SK-N-DZ (cell line): ENCODE measurements around the gene HOXA4.

ENCODE experiments used
- DNase-seq: peaks from one replicate; pipeline ENCODE4 v3.0.0-alpha.2; 2015; ENCODE audit warnings: low spot score

Gene HOXA4

GRCh38 chr7:27117887-27118491 lies 12.6 kb downstream of the HOXA4 start:
- DNase-seq: no peak

DNA sequence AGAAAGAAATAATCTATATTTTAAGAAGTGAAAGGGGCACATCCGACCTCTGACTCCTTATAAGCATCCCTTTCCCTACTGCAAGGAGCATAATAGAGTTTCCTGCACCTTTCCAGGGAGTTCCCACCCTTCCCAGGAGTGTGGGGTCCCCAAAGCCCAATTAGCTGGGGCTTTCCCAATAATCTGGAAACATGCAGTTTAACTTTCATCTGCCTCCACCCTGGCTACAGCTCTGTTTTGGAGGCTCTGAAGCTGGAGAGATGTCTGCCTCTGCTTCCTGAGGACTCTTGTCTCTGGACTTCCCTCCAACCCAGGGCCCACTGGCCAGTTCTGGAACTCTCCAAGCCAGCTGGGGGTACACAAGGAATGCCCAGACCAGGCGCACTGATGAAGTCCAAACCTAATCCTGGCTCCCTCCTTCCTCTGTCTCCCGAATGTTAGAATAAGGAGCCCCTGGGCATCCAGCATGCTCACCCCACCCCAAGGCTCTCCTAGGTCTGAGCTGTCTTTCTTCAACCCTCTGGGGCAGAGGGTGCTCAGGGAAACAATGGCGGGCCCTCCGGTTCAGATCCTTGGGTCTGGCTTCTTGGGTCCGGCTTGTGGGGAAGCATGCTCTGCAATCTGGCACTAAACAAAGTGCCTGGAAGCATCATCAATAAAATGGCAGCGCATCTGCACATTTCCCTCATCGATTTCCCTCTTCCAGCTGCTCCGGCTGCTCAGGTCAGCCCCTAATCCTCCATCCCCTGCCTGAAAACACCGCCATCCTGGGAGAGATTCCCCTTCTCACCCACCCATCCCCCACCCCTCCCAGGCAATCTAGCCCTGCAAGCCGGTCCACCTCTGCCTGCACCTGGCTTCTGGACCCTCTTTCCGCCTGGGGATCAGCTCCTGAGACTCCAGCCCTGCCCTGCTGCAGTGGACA lies 13.3 kb downstream of the HOXA4 start:
- no peak for DNase-seq

DNA sequence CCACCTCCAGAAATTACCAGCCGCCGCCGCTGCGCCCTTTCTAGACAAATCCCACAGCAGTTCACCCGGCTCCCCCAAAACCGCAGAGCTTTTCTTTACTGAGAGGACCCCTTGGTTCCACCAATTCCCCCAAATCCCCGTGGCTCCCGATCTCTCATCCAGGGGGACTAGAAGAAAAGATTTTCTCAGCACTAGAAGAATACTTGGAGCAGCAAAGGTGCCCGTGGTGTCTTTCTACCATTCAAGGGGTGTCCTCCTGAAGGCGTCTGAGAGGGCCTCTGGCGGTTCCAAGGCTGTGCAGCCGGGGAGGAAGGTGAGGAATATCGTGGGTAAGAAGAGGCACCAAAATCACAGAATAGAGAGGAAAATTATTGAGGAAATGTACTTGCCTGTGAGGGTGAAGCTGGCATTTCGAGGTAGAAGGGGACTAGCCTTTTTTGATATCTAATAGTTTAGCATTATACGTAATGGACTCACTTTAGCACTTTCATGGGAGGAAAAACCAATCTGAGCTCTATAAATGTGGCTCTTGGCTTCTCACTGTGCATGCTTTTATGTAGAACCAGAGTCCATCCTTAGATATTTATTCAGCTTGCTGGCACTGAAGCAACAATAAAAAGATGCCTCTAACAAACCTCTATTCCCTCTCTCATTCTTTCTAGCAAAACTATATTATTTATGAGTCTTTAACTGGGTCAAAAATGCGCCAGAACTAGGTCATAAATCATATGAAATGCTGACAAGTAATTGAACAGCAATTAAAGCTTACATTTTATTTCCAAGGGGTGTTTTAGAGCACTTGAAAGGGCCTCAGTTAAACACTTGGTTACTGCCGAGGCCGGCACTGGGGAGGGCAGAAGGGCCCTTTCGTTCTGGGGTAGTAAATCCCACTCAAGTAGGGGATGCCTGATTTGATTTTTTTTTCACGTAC lies 14.3 kb downstream of the HOXA4 start:
- DNase-seq: no peak

GRCh38 chr7:27115221-27116026 lies 15.1 kb downstream of the HOXA4 start:
- DNase-seq: no peak

DNA sequence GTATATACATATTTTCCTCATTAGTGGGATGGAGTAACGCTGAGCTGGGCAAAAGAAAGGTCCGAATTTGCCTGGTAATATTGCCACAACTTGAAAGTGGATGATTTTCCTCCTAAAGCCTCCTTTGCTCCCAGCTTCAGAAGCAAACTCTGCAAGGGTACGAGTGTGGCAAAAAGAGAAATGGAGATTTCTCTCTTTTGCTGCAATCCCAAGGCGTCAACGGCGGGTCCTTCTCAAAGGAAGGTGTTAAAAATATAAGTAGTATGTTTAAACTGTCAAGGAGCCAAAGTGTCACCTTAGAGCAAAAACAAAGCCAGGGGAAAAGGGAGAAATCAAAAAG lies 15.7 kb downstream of the HOXA4 start:
- no peak for DNase-seq

- DNase-seq: no peak
Measured at GRCh38 chr7:27113991-27114769, 16.4 kb downstream of the HOXA4 start.

GRCh38 chr7:27112955-27113949 lies 17.3 kb downstream of the HOXA4 start:
- peak; percentile 18 for DNase-seq

- no peak for DNase-seq
Measured at GRCh38 chr7:27112361-27112760, 18.2 kb downstream of the HOXA4 start.

DNA sequence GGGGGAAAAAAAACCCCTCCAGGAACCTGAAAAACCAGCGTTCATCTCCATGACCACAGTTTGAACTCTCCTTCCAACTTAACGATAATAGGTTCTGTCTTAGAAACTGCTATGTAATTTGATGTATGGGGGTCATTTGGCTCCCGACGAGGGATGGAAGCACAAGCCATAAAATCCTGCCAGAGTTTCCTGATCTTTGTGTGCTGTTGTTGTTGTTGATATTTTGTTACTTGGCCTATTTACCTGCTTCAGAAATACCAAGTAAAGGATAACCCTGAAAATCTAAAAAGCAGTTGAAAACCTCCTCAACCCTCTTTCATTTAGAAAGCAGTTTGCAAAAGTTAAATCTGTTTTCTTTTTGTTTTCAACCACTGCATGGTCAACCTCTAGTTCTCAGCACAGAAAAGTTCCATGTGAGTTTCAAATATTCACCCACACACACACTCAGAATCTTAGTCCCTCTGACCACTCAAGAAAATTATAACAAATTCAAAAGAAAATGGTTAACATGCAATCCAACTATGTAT lies 18.7 kb downstream of the HOXA4 start:
- no peak for DNase-seq

DNA sequence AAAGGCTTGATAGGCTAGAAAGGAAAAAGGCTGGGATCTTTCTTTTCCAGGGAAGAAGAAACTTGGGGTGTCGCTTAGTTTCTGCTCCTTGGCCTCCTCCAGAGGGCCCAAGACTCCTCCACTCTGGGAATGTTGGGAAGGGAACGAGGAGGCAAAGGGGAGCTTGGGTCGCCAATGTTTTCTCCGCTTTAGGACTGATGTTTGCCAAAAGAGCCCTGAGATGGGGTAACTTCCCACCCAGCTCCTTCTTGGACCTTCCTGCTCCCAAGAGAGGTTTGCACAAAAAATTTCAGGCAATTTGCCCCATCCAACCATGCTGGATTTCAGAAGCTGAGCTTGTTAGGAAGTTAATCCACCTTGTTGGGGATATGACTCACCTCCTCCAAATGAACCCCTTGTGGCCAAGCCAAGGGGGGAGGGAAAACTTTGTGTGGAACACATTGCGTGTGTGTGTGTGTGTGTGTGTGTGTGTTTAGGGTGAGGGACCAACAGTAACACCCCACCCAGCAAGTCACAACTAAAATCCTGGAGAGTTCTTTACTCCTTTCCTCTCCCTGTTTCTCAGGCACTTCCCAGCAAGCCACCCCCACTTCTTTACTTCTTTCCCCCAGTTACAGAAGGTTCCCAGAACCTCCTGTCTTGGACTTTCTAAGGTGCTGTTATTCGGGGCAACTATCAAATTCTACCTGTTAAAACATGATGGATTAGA lies 19.4 kb downstream of the HOXA4 start:
- no peak for DNase-seq

DNA sequence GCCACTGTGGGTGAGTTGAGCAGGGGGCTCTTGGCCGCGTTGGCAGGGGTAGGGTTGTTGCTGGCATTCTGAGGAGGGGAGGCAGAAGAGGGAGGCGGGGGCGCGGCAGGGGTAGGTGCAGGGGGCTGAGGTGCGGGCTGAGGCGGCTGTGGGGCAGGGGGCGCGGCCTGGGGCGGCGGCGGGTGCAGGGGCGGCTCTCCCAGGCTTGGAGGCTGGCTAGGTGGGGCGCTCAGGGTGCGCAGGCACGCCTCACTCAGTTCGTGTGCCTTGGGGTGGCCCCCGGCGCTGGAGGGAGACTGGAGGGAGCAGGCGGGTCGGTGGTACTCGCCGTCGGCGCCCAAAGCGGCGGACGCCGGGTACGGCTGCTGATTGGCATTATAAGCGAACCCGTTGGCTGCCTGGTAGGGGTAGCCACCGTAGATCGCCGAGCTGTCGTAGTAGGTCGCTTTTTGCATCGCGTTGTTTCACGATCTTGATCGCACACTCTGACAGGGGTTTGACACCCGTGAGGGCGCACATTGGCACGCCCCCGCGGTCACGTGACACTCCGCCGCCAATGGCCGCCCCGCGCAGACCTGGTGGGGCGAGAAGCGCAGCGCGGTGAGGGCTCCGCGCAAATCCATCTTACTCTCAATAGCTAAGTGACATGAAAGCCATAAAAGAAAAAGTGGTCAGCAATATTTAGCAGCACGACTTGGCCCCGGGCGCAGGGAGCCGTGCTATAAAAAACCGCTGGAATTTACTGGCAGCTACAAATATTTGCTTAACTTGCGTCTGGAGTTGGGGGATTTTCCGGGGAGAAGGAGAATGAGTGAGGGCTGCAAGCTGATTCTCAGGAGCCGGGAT lies 20.1 kb downstream of the HOXA4 start:
- no peak for DNase-seq

DNA sequence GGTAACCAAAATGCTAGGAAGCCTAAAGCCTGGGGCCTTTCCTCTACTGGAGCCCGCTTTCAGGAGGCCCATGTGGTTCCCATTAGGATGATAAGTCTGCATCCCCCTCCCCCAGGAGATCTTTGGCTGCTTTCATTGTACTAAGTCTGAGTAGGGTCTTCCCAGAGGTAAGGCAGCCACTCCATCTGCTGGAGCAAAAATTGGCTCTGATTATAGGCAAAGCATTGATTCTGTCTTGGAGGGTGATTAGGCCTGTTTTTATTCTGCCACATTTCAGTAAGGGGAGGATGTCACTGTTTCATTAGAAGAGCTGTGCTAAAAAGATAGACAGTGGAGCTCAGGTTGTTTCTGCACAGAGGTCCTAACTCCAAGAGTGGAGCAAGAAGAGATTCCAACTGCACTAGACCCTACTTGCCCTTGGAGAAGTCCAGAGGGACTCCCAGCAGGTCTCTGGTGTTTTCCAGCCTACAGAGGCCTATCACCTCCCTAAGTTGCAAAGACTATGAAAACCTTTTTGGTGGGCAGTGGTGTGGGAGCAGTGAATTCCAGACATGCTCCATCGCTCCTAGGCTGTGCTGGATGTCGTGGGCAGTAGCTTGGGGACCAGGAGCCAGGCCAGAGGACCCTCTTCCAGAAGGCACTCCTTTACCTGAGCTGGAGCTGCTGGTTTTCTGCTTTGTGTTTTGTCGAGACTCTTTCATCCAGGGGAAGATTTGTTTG lies 20.9 kb downstream of the HOXA4 start:
- no peak for DNase-seq

GRCh38 chr7:27108390-27109127 lies 22.0 kb downstream of the HOXA4 start:
- no peak for DNase-seq

GRCh38 chr7:27107391-27108381 lies 22.9 kb downstream of the HOXA4 start:
- no peak for DNase-seq

DNA sequence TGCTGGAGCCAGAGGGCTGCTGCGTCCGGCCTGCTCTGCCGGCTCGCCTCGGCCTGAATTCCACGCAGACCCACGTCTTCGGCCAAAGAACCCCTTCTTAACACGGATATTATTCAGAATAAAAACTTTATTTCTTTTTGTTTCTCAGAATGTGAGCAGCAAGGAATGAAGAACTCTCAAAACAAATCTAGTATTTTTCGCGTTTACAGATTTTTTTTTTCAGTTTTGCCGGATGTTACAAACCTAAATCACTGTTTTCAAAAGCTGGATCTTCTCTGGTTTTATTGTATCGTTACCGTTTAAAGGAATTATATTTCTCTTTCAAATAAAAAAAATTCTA lies 23.7 kb downstream of the HOXA4 start:
- no peak for DNase-seq
